Tibial nerve (tissue), 4 donors: Measurements from ENCODE around the gene INPP5A. TPM values are rescaled to one million over a fixed set of nuclear protein-coding genes. Genes with fewer than 3 reads are reported as not detected.
A peak's percentile ranks its signal among the peaks of the same experiment; 100 is the strongest.

Experiments used
- DNase-seq, 2 donors: peaks; one replicate each; pipeline ENCODE4 v3.0.0-alpha.2; 2019; ENCODE audit warnings: low spot score in 2 of 2
- H3K27ac ChIP-seq, 4 donors: fragments of 200-600 bp; sonication (generic) in 3 of 4; one replicate each; pipeline ENCODE4 v1.5.1; 2017 to 2019; ENCODE audit warnings: mild to moderate bottlenecking in 1 of 4
- H3K27me3 ChIP-seq, 2 donors: fragments of 200-600 bp; sonication (generic) in 1 of 2; one replicate each; pipeline versions ENCODE4 v1.5.1 to v1.6.0; 2017 to 2019
- H3K36me3 ChIP-seq, 3 donors: fragments of 200-600 bp; sonication (generic); one replicate each; pipeline ENCODE4 v1.5.1; 2018 to 2019
- H3K4me1 ChIP-seq, 4 donors: fragments of 200-600 bp; sonication (generic) in 3 of 4; one replicate each; pipeline ENCODE4 v1.5.1; 2017 to 2019
- H3K4me3 ChIP-seq, 4 donors: fragments of 200-600 bp; sonication (generic) in 3 of 4; one replicate each; pipeline ENCODE4 v1.5.1; 2017 to 2019; ENCODE audit warnings: mild to moderate bottlenecking in 1 of 4, moderate library complexity in 1 of 4
- H3K9me3 ChIP-seq, 4 donors: fragments of 200-600 bp; sonication (generic) in 3 of 4; one replicate each; pipeline ENCODE4 v1.5.1; 2017 to 2019
- CTCF ChIP-seq, 5 experiments: fragments of 200-600 bp in 3 of 5; fragments of 450-650 bp in 2 of 5; sonication (generic) in 3 of 5; IDR thresholded peaks; one replicate each; pipeline ENCODE4 v1.5.1; 2016 to 2019; ENCODE audit warnings: antibody characterized with exemption in 5 of 5, mild to moderate bottlenecking in 3 of 5, moderate library complexity in 2 of 5
- EP300 ChIP-seq, 2 donors: sonication (generic); formaldehyde crosslinking; IDR thresholded peaks; one replicate each; pipeline ENCODE4 v1.6.1; 2017; ENCODE audit warnings: antibody characterized with exemption in 2 of 2, mild to moderate bottlenecking in 1 of 2
- POLR2A ChIP-seq, 2 donors: fragments of 450-650 bp; IDR thresholded peaks; one replicate each; pipeline ENCODE4 v1.6.1; 2017; ENCODE audit warnings: antibody characterized with exemption in 2 of 2, mild to moderate bottlenecking in 2 of 2, moderate library complexity in 2 of 2
- WGBS, 2 donors: methylation state at CpG; one replicate each; pipeline ENCODE4 v1.1.5; 2018; 5-methylcytosine and 5-hydroxymethylcytosine counted together
- total RNA-seq, 4 donors: library from RNA; depleted of rRNA; stranded (reverse); fragments of >200 nt; gene quantifications; one replicate each; pipeline ENCODE4 v1.1.0, GENCODE V29; 2016

Gene INPP5A
- total RNA-seq, 4 donors from 2014 or later = 73.8 to 101 (median 86.2) TPM

- Histone ChIP-seq H3K4me3 (no peak overlapping the region), H3K27me3 (no peaks in the 10 kb centered on the region), H3K36me3 (peaks cover 0 to 6% (median 0%) of the 10 kb centered on the region in 3 donors), H3K4me1 (peaks cover 0 to 22% (median 14%) of the 10 kb centered on the region in 4 donors), H3K27ac (no peak overlapping the region), H3K9me3 (no peaks in the 10 kb centered on the region)
- no peak for DNase-seq
- WGBS, 2 donors = 86 to 88% methylated on average over 8 of the region's 8 CpGs
- TF ChIP-seq POLR2A (IDR thresholded peaks at IDR 0.05) (no peak), CTCF (IDR thresholded peaks at IDR 0.05) (no peak), EP300 (IDR thresholded peaks at IDR 0.05) (no peak)
Observed at GRCh38 chr10:132641401-132641800, 103.8 kb downstream of the INPP5A start.

- no peaks in the 10 kb centered on the region for H3K27me3 ChIP-seq
- peaks cover 0 to 11% (median 0%) of the 10 kb centered on the region in 3 donors for H3K36me3 ChIP-seq
- no peak for TF ChIP-seq EP300 (IDR thresholded peaks at IDR 0.05)
- TF ChIP-seq CTCF (IDR thresholded peaks at IDR 0.05) = no peak
- TF ChIP-seq POLR2A (IDR thresholded peaks at IDR 0.05) = no peak
- DNase-seq = no peak
- 84 to 90% methylated on average over 33 of the region's 33 CpGs for WGBS, 2 donors
- H3K4me3 ChIP-seq = no peak overlapping the region
- H3K9me3 ChIP-seq = no peaks in the 10 kb centered on the region
- H3K4me1 ChIP-seq = peaks cover 0 to 21% (median 14%) of the 10 kb centered on the region in 4 donors
- H3K27ac ChIP-seq = no peak overlapping the region
Observed at GRCh38 chr10:132641966-132642731, 104.6 kb downstream of the INPP5A start.

- Histone ChIP-seq H3K36me3 (peaks cover 0 to 11% (median 0%) of the 10 kb centered on the region in 3 donors), H3K4me3 (no peak overlapping the region), H3K9me3 (no peaks in the 10 kb centered on the region), H3K27ac (no peak overlapping the region), H3K27me3 (no peaks in the 10 kb centered on the region), H3K4me1 (peaks cover 0 to 21% (median 10%) of the 10 kb centered on the region in 4 donors)
- no peak for DNase-seq
- 94 to 95% methylated on average over 11 of the region's 11 CpGs for WGBS, 2 donors
- no peak for TF ChIP-seq EP300 (IDR thresholded peaks at IDR 0.05)
- TF ChIP-seq POLR2A (IDR thresholded peaks at IDR 0.05) = no peak
- TF ChIP-seq CTCF (IDR thresholded peaks at IDR 0.05) = no peak
Observed at GRCh38 chr10:132642732-132643008, 105.1 kb downstream of the INPP5A start.

- no peaks in the 10 kb centered on the region for H3K27me3 ChIP-seq
- no peaks in the 10 kb centered on the region for H3K9me3 ChIP-seq
- peak overlapping the region in 3 of 4 donors; percentile 12 to 47 (median 39) for H3K27ac ChIP-seq
- H3K4me1 ChIP-seq = peaks cover 0 to 24% (median 6%) of the 10 kb centered on the region in 4 donors
- peaks cover 0 to 11% (median 0%) of the 10 kb centered on the region in 3 donors for H3K36me3 ChIP-seq
- 61 to 64% methylated on average over 17 of the region's 35 CpGs for WGBS, 2 donors
- TF ChIP-seq POLR2A (IDR thresholded peaks at IDR 0.05) (no peak), CTCF (IDR thresholded peaks at IDR 0.05) (no peak), EP300 (IDR thresholded peaks at IDR 0.05) (no peak)
- DNase-seq = no peak
- no peak overlapping the region for H3K4me3 ChIP-seq
Observed at GRCh38 chr10:132643709-132644526, 106.3 kb downstream of the INPP5A start.
